Glutamatergic neuron (in vitro differentiated cells): ENCODE data around the gene SIX3. TPM values are rescaled to one million over a fixed set of nuclear protein-coding genes. Genes with fewer than 3 reads are reported as not detected.

ENCODE experiments used
- DNase-seq: peaks from one replicate; pipeline ENCODE4 v3.0.0; 2022
- H3K27ac Mint-ChIP-seq: one replicate; pipeline ENCODE4 v1.8.0; 2020; ENCODE audit warnings: mild to moderate bottlenecking, mixed read lengths, inconsistent platforms; ENCODE audit not compliant: unreplicated experiment
- H3K27me3 Mint-ChIP-seq: one replicate; pipeline ENCODE4 v1.8.0; 2020; ENCODE audit warnings: mild to moderate bottlenecking, moderate library complexity, mixed read lengths, inconsistent platforms; ENCODE audit not compliant: unreplicated experiment
- H3K36me3 Mint-ChIP-seq: one replicate; pipeline ENCODE4 v1.8.0; 2020; ENCODE audit warnings: mild to moderate bottlenecking, mixed read lengths, inconsistent platforms; ENCODE audit not compliant: unreplicated experiment
- H3K4me1 Mint-ChIP-seq: one replicate; pipeline ENCODE4 v1.8.0; 2020; ENCODE audit warnings: mild to moderate bottlenecking, low read depth, mixed read lengths, inconsistent platforms; ENCODE audit not compliant: unreplicated experiment
- H3K4me3 Mint-ChIP-seq: one replicate; pipeline ENCODE4 v1.8.0; 2020; ENCODE audit warnings: mild to moderate bottlenecking, mixed read lengths, inconsistent platforms; ENCODE audit not compliant: unreplicated experiment
- H3K9me3 Mint-ChIP-seq: one replicate; pipeline ENCODE4 v1.8.0; 2020; ENCODE audit warnings: mild to moderate bottlenecking, moderate library complexity, mixed read lengths, inconsistent platforms; ENCODE audit not compliant: unreplicated experiment
- total RNA-seq: library from RNA; stranded (reverse); fragmentation: NEBNext Ultra II Directional; extraction: Animal tissue kit (Norgen Biotek cat#: 25700); gene quantifications from one replicate; pipeline ENCODE4 v1.2.1, GENCODE V29; 2021; ENCODE audit not compliant: unreplicated experiment
- TF ChIP-seq, protein P1 (sequence below): fragments of 200-600 bp; sonication (generic); IDR thresholded peaks from one replicate; pipeline ENCODE4 v1.5.0; 2021; ENCODE audit not compliant: partially characterized antibody, unreplicated experiment

SIX3 gene
- total RNA-seq, 1 donor from 2014 or later, result 0.86 TPM

DNA sequence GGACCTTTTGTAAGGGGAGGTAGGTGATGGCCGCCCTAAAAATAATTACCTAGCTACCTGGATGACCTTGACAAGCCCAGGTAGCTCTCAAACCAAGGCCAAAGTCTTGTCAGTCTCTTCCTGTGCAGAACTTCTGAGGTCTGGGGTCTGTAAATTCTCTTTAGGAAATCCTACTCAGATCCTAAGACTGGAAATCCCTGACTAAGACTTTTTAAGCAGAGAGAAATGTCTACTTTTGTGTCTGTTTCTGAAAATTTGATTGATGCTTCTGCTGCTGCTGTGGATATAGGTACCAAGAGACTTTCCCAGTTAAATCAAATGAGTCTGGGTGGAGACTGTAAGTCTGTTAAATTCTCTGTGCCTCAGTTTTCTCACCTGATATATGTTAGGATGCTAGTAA, 36.9 kb upstream of the SIX3 start:
- H3K9me3 Mint-ChIP-seq, result peaks cover 2% of the 10 kb centered on the region
- H3K27ac Mint-ChIP-seq, result no peak overlapping the region
- TF ChIP-seq, protein P1, sequence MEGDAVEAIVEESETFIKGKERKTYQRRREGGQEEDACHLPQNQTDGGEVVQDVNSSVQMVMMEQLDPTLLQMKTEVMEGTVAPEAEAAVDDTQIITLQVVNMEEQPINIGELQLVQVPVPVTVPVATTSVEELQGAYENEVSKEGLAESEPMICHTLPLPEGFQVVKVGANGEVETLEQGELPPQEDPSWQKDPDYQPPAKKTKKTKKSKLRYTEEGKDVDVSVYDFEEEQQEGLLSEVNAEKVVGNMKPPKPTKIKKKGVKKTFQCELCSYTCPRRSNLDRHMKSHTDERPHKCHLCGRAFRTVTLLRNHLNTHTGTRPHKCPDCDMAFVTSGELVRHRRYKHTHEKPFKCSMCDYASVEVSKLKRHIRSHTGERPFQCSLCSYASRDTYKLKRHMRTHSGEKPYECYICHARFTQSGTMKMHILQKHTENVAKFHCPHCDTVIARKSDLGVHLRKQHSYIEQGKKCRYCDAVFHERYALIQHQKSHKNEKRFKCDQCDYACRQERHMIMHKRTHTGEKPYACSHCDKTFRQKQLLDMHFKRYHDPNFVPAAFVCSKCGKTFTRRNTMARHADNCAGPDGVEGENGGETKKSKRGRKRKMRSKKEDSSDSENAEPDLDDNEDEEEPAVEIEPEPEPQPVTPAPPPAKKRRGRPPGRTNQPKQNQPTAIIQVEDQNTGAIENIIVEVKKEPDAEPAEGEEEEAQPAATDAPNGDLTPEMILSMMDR, result no peak
- peaks cover 4% of the 10 kb centered on the region for H3K27me3 Mint-ChIP-seq
- DNase-seq, result no peak
- H3K36me3 Mint-ChIP-seq, result no peaks in the 10 kb centered on the region
- no peaks in the 10 kb centered on the region for H3K4me1 Mint-ChIP-seq
- no peak overlapping the region for H3K4me3 Mint-ChIP-seq

DNA sequence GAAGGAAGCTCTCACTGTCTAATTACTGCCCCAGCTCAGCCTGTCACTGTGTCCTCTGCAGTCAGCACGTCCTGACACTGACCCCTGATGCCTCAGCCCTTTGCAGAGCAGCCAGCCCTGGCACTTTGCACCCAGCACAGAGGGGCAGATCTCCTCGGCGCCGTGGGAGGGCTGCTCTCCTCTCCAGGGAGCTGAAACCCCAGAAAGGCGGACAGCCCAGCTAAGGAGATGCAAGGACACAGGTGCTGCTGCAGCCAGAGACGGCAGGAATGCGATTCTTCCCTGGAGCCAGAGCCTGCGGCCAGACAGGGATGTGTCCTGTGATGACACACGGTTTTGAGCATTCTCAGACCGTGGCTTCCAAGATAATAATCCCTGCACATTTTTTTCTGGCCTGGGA, 34.5 kb upstream of the SIX3 start:
- Mint-ChIP-seq H3K4me1 (no peaks in the 10 kb centered on the region), H3K27ac (no peak overlapping the region), H3K27me3 (peaks cover 2% of the 10 kb centered on the region), H3K36me3 (peaks cover 14% of the 10 kb centered on the region), H3K4me3 (no peak overlapping the region), H3K9me3 (peaks cover 4% of the 10 kb centered on the region)
- DNase-seq, result no peak
- TF ChIP-seq, protein P1, result no peak

DNA sequence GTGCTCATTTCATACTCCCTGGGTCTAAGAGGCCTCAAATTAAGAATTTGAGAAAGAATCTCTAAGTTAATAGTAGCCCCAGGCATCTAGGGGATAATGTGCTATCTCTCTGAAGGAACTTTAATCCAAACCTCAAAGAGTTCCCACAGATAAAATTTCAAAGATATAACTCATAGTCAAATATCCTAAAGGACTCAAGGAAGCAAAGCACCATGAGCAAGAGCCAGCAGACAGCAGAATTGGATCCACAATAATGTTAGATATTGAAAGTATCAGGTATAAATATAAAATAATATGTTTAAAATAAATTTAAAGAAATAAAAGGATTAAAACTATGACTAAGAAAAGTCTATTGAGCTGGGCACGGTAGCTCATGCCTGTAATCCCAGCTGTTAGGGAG, 31.7 kb upstream of the SIX3 start:
- no peak overlapping the region for H3K4me3 Mint-ChIP-seq
- no peaks in the 10 kb centered on the region for H3K4me1 Mint-ChIP-seq
- no peaks in the 10 kb centered on the region for H3K27me3 Mint-ChIP-seq
- no peak overlapping the region for H3K27ac Mint-ChIP-seq
- DNase-seq, result no peak
- H3K9me3 Mint-ChIP-seq, result peaks cover 2% of the 10 kb centered on the region
- H3K36me3 Mint-ChIP-seq, result peaks cover 14% of the 10 kb centered on the region
- TF ChIP-seq, protein P1, result no peak

DNA sequence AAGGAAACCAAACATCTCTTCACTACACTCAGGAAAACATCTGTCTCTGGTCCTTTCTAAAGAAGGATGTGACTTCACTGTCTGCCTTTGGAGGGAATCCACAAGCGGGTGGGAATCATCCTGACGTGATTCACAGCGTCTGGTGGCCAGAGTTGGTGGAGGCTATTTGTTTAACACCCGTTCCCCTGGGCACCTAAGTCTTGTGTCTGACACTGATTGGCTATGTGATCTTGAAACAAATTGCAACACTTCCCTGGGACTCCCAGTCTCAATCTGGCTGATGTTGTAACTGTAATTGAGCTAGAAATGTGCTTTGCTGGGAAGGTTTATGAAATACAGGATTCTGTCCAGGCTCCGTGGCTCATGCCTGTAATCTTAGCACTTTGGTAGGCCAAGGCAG, 28.8 kb upstream of the SIX3 start:
- Mint-ChIP-seq H3K9me3 (peaks cover 2% of the 10 kb centered on the region), H3K4me3 (no peak overlapping the region), H3K27me3 (peaks cover 3% of the 10 kb centered on the region), H3K36me3 (peaks cover 19% of the 10 kb centered on the region), H3K4me1 (no peaks in the 10 kb centered on the region), H3K27ac (no peak overlapping the region)
- no peak for DNase-seq
- TF ChIP-seq, protein P1, result no peak

DNA sequence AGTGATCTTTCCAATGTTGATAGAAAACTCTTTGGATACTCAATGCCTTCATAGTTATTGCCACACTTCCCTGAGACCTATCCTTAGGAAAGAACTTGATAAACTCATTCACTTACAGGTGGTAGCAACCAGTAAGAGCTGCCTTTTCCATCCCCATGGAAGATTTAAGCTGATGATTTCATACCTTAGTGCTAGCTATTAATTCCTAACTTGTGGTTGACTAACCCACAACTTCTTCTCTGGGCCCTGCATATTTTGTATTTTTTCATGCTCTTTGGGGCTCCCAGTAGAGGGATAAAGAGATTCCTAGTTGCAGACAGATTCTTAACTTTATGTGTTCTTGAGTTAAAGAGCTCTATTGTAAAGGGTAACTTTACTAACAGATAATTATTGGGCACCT, 25.2 kb upstream of the SIX3 start:
- no peak for DNase-seq
- H3K27me3 Mint-ChIP-seq, result peaks cover 4% of the 10 kb centered on the region
- no peaks in the 10 kb centered on the region for H3K4me1 Mint-ChIP-seq
- H3K4me3 Mint-ChIP-seq, result no peak overlapping the region
- H3K27ac Mint-ChIP-seq, result no peak overlapping the region
- peaks cover 4% of the 10 kb centered on the region for H3K9me3 Mint-ChIP-seq
- TF ChIP-seq, protein P1, result no peak
- H3K36me3 Mint-ChIP-seq, result peaks cover 16% of the 10 kb centered on the region
